Activated naive CD4-positive, alpha-beta T cell treated with anti-CD3 and anti-CD28 coated beads, Interleukin-2, amount 50 U/mL, for 72 hours (primary cell): ENCODE measurements around the gene CDH13. TPM values are rescaled to one million over a fixed set of nuclear protein-coding genes. Genes with fewer than 3 reads are reported as not detected.

ENCODE experiments used
- ATAC-seq, 2 donors: fragments of 150-1000 bp; cut with Tn5 transposase; 2 replicates each; pipeline ENCODE4 v1.10.0; 2021; ENCODE audit warnings: mild to moderate bottlenecking in 2 of 2, moderate library complexity in 2 of 2
- DNase-seq, 2 donors: peaks; one replicate each; pipeline ENCODE4 v3.0.0; 2021 to 2022; ENCODE audit warnings: low spot score in 2 of 2
- H3K27ac Mint-ChIP-seq, 2 donors: one replicate each; pipeline ENCODE4 v1.8.0; 2022; ENCODE audit warnings: mild to moderate bottlenecking in 2 of 2, mixed read lengths in 2 of 2
- H3K36me3 Mint-ChIP-seq, 2 donors: one replicate each; pipeline ENCODE4 v1.8.0; 2022; ENCODE audit warnings: mixed read lengths in 2 of 2
- H3K9me3 Mint-ChIP-seq, 2 donors: one replicate each; pipeline ENCODE4 v1.8.0; 2022; ENCODE audit warnings: mixed read lengths in 2 of 2
- total RNA-seq, 2 donors: library from RNA; stranded (reverse); gene quantifications; one replicate each; pipeline ENCODE4 v1.2.3, GENCODE V29; 2022

CDH13 gene
- total RNA-seq, 2 donors from 2014 or later = not detected

DNA sequence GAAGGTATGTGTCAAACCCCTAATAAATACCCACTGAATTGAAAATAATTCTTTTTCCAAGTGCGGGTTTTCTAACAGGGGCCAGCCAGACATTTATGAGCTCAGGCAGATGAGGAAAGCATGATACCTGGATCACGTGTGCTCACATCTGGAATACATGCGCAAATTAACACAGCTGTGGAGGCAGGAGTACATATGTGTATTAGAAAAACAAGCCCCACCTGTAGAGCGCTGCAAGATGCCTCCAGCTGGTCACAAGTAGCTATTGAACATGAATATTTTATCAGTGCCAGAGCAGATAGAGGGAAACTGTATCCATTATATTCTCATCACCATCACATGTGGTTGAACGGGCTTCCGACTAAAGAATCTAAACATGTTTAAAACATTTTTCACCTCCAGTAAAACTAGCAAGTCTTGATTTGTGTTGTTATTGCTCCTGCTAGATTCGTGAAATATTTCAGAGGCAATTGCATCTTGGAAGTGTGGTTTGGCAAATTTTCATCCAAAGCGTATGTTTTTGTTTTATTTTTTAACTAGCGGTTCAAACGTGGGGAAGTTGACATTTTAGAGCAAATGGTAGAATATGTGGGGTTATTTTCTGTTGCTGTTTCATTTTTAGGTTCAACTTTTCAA lies 482.8 kb downstream of the CDH13 start:
- Mint-ChIP-seq H3K27ac (no peak overlapping the region), H3K9me3 (peaks cover 4 to 6% of the 10 kb centered on the region in 2 donors), H3K36me3 (peaks cover 0 to 4% of the 10 kb centered on the region in 2 donors)
- no peak for DNase-seq
- ATAC-seq = no peak

DNA sequence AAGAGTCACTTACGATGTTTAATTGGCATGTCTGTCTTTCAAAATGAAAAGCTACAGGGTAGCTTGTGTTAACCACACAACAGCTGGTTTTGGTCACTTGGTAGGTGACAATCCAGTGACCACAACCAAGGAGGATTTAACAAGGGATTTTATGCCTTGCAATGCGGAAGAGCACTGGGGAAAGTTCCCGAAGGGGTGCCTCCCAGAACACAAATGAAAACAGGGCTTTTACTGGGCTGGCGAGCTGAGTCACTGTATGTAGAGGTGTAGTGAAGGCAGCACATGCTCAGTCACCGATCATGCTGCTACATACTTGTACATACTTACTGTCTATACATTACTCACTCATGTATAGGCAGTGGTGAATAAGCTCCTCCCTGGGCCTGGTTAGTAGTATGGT lies 483.5 kb downstream of the CDH13 start:
- ATAC-seq = no peak
- Mint-ChIP-seq H3K36me3 (peaks cover 0 to 4% of the 10 kb centered on the region in 2 donors), H3K27ac (no peak overlapping the region), H3K9me3 (peaks cover 4 to 6% of the 10 kb centered on the region in 2 donors)
- DNase-seq = no peak

DNA sequence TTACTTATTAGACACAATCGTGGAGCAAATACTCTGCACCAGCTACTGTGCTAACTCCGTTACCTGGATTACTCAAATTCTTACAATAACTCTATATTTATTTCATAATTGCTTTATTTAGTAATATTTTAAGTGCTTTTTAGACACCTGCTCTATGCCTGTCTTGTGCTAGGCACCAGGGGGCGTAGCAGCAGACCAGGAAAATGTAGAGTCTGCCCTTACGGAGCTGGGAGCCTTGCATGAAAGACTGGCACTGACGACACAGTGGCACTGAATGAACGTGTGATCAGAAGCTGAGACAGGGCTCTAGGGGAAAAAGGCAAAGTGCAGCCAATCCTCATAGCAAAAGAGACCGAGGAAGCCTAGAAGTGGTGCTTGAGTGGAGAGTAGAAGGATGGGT lies 486.5 kb downstream of the CDH13 start:
- no peak for DNase-seq

DNA sequence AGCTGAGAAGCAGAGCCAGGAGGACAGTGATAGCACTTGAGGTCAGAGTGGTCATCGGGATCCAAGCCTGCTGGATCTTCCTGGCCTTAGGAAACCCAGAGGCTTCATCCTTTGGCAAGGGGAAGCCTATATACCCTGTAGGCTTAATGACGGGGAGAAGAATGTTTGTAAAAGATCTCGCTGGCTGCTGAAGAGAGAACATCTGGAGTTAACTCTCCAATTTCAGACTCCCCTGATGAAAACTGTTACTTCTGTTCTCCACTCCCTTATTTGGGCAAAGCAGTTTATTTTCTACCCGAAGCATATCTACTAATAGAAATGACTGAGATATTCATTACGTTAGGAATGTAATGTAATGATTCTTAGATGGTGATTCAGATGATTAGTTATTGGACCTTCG lies 487.0 kb downstream of the CDH13 start:
- H3K27ac Mint-ChIP-seq = no peak overlapping the region
- peaks cover 0 to 8% of the 10 kb centered on the region in 2 donors for H3K9me3 Mint-ChIP-seq
- no peaks in the 10 kb centered on the region for H3K36me3 Mint-ChIP-seq
- DNase-seq (no peak), ATAC-seq (no peak)

More for the DNA sequence above, 486.5 kb downstream of the CDH13 start:
- Mint-ChIP-seq H3K27ac (no peak overlapping the region), H3K36me3 (no peaks in the 10 kb centered on the region), H3K9me3 (peaks cover 0 to 9% of the 10 kb centered on the region in 2 donors)
- no peak for ATAC-seq

DNA sequence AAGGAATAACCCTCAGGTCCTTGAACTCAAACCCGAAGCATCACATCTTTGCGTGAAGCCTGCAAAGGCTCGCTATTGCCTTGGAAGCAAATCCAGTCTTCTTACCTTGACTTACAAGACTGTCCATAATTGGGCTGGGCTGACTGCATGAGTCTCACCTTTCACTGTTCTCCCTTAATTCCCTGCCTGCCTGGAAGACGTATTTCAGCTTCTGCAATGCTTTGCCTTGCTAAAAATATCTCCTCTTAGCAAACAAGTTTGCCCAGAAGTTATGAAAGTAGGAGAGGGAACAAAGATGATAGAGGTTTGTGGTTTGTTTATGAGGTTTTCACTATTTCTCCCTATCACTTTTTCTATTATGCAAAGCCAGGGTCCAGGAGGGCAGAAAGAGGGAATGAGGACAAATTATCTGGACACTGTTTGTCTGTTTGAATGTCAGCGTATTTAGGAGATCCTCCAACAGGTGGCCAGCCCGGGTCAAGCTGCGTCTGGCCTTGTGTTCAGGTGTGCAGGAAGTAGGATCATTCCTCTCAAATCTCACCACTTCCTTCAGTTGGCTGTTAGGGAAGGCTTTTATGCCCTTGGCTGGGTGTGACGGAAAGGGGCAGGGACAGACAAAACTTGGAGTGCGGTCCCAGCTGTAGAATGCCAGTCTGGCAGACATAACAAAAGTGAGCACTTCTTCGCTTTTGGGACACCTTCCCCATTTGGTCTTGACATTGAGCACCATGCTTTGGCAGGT lies 488.9 kb downstream of the CDH13 start:
- Mint-ChIP-seq H3K36me3 (no peaks in the 10 kb centered on the region), H3K27ac (peak overlapping the region in 1 of 2 donors; percentile 7), H3K9me3 (peaks cover 0 to 4% of the 10 kb centered on the region in 2 donors)
- DNase-seq = no peak
- no peak for ATAC-seq

DNA sequence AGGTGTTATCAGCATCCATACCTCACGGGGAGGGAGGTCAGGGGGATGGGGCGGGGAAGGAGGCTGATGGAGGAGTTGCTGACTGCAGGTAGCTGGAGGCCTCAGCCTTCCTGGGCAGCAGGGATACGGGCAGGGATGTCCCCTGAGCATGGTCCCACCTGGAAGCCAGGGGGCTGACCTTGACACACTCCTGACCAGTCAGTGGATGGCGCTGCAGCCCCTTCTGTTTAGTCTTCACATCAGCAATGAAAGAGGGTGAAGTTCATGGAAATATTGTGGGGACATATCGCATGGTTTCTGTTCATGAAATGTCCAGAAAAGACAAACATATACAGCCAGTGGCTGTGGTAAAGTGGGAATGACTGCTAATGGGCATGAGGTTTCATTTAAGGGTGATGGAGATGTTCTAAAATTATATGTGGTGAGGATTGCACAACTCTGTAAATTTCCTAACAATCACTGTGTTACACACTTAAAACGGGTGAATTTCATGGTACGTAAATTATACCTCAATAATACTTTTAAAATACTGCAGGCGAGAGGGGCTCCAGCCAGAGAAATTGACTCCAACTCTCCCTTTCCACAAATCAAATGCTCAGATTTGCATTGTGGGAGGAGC lies 489.6 kb downstream of the CDH13 start:
- DNase-seq = no peak
- Mint-ChIP-seq H3K36me3 (no peaks in the 10 kb centered on the region), H3K27ac (no peak overlapping the region), H3K9me3 (peaks cover 0 to 4% of the 10 kb centered on the region in 2 donors)
- ATAC-seq = no peak

DNA sequence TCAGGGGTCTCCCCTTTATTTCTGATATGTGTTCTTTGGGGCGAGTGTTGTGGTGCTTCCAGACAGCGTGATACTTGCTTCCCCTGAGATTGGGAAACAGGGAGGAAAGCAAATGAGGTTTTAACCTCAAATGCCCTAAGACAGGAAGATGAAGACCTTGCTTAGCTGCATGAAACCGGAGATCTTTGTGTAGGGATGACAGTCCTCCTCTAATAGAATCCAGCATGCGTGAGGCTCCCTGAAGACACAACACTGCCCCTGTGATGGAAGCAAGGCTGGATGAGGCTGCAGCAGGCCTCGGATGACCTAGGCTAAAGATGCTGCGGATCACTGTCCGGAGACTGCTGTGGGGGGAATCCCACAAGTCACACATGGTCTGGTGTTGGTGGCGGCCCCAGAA lies 491.0 kb downstream of the CDH13 start:
- Mint-ChIP-seq H3K27ac (no peak overlapping the region), H3K9me3 (peaks cover 0 to 4% of the 10 kb centered on the region in 2 donors), H3K36me3 (no peaks in the 10 kb centered on the region)
- no peak for ATAC-seq
- DNase-seq = no peak

DNA sequence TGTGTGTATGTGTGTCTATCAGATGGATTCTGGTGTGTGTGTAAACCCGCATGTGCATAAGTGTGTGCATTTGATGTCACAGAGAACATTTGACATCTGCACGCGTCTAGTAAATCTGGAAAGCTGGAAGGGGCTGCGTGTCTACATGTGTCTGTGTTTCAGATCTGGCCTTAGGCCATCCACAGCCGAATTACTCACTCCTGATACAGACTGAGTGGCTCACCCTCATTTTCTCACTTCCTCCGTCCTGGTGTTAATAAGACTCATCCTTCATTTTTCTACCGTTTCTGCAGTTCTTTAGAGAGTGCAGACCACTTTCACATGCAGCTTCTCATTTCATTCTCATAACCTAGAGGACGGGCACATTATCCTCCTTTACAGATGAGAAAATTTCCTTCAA lies 491.6 kb downstream of the CDH13 start:
- ATAC-seq = no peak
- Mint-ChIP-seq H3K36me3 (no peaks in the 10 kb centered on the region), H3K9me3 (peaks cover 0 to 4% of the 10 kb centered on the region in 2 donors), H3K27ac (no peak overlapping the region)
- DNase-seq = no peak

DNA sequence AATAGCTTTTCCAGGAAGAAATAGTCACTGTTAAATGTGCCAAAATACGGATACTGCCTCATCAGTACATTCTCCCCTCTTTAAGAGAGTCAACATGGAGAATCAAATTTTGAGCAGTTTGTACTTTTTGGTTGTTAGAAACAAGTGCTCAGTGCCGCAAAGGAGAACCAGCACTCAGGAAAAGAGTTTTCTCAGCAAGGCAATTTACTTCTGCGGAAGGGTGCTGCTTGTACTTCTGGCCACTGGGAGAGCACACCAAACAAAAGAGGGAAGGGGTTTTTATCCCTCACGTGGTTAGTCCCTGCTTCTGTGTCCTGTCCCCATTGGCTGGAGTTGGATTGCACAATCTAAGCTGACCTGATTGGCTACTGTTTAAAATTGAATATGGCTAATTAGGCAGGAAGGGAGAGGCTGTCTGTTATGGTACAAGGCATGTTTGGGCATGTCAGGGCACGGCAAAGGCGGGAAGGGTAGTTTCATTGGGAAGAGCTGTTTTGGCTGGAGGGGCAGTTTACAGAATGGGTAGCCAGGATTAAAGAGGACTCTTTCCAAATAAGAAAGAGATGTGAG lies 499.3 kb downstream of the CDH13 start:
- Mint-ChIP-seq H3K36me3 (peaks cover 16 to 19% of the 10 kb centered on the region in 2 donors), H3K9me3 (peaks cover 12 to 21% of the 10 kb centered on the region in 2 donors), H3K27ac (no peak overlapping the region)
- DNase-seq (no peak), ATAC-seq (no peak)

DNA sequence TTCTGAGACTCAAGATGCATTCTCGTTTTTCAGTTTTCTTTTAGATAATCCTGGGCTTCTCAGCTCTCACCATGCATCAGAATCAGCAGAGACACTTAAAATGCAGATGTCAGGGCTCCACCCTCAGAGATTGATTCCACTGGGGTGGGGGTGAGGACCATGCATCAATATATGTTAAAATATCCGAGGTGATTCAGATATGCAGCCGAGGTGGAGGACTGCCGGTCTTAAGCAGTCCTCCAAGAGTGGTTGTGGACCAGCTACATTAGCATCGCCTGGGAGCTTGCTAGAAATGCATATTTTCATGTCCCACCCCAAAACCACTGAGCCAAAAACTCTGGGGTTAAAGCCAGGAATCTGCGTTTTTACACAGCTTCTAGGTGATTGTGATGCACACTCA lies 501.3 kb downstream of the CDH13 start:
- H3K9me3 Mint-ChIP-seq = peaks cover 12 to 21% of the 10 kb centered on the region in 2 donors
- H3K36me3 Mint-ChIP-seq = peaks cover 16 to 19% of the 10 kb centered on the region in 2 donors
- ATAC-seq (no peak), DNase-seq (no peak)
- no peak overlapping the region for H3K27ac Mint-ChIP-seq

DNA sequence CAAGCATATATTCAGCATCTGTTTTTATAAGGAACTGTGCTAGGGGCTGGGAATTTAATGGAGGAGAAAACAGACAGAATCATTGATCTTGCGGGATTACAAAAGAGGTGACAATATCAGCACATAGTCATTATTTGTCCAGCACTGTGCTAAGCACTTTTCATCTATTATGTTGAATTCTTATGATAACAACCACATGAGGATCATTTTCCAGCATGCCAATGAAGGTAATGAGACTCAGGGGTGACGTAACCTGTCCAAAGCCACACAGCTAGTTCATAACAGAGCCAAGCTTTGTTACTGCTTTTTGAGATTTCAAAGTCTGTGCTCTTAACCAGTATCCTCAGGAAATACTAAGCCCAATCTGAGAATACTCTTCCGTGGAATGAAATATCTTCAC lies 503.3 kb downstream of the CDH13 start:
- H3K9me3 Mint-ChIP-seq = peaks cover 12 to 20% of the 10 kb centered on the region in 2 donors
- H3K36me3 Mint-ChIP-seq = peaks cover 16 to 18% of the 10 kb centered on the region in 2 donors
- DNase-seq (no peak), ATAC-seq (no peak)
- no peak overlapping the region for H3K27ac Mint-ChIP-seq

DNA sequence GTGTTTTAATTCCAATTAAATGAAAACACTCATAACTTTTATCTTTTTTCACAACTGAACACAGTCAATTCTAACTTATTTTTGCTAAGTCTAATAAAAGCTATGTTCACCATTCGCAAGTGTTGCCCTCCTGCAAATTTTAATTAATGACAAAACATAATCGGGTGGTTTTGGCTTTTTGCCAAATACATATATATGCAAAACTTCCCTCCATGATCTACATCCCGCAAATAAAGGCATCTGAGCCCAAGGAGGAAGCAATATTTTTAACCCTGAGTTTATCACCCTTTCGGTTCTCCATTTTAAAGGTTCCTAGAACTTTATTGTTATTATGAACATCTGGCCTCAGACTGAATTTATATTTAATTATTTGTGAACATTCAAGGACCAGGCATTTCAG lies 507.9 kb downstream of the CDH13 start:
- Mint-ChIP-seq H3K36me3 (no peaks in the 10 kb centered on the region), H3K27ac (no peak overlapping the region), H3K9me3 (no peaks in the 10 kb centered on the region)
- DNase-seq = no peak
- no peak for ATAC-seq

DNA sequence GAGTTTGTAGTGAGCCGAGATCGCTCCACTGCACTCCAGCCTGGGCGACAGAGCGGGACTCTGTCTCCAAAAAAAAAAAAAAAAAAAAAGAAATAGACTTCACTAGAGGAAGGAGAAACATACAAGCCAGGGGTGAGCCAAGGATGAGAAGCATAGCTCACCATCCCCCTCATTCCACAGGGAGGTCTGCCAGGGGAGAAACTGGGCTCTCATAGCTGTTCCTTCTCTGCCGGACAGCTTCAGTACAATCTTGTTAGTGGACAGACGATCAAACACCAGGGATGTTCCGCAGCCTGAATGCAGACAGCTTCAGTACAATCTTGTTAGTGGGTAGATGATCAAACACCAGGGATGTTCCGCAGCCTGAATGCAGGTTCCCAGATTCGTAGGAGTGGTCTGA lies 509.6 kb downstream of the CDH13 start:
- ATAC-seq = no peak
- DNase-seq = no peak
- Mint-ChIP-seq H3K27ac (no peak overlapping the region), H3K9me3 (no peaks in the 10 kb centered on the region), H3K36me3 (no peaks in the 10 kb centered on the region)

DNA sequence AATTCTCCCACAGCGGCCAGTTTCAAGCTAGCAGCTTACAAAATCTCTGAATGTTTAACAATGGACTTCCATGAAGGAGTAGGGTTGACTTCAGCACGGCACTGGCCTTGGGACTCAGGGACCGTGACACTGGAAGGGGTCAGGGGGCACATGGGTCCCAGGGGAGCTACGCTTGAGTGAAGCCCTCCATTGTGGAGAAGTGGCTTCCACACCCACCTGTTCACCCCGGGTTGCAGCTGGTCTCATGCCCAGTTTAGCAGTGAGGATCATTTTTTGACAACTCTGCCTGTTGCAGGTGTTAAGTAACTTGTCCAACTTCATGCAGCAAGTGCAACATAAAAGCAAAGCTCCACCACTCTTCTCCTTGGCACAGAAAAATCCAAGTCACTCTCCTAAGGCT lies 510.2 kb downstream of the CDH13 start:
- Mint-ChIP-seq H3K27ac (no peak overlapping the region), H3K36me3 (no peaks in the 10 kb centered on the region), H3K9me3 (no peaks in the 10 kb centered on the region)
- DNase-seq (no peak), ATAC-seq (no peak)

DNA sequence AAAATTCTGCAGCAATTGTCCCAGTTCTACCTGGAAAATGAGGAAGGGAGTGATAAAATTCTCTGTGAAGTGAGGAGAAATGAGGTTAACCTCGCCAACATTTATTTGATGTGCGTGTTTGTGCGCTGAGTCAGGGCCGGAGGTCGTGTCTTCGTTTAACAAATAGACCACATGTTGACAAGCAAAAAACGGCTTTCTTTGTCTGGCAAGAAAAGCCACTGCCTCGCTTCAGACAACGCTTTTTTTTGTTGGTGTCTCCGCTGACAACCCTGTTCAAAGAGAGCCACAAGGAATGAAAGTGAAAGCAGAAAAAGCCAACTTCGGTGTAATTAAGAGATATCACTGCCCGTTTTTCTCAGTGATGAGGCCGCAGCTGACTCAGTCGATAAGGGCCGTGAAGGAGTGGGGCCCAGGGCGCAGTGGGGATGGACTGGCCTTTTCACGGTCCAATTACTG lies 510.6 kb downstream of the CDH13 start:
- Mint-ChIP-seq H3K9me3 (no peaks in the 10 kb centered on the region), H3K27ac (no peak overlapping the region), H3K36me3 (no peaks in the 10 kb centered on the region)
- peak in 1 of 2 donors; percentile 7 for DNase-seq
- ATAC-seq = peak; percentile 58 to 84

DNA sequence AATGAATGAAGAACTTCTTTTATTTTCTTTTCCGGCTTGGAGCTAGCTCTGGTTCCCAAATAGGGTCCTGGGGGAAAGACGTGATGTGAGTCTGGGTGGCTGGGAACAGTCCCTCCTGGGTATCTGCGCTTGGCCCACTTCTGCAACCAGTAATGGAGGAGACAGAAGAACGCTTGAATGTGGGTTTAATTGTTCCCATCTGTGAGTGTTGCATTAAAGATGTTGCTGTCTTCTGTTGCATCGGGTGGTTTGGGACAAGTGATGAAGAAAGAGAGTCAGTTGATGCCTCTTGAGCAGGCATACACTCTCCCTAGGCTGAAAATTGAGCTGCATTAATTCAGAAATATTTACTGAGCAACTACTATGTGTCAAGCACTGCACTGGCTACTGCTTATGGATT lies 511.1 kb downstream of the CDH13 start:
- H3K9me3 Mint-ChIP-seq = no peaks in the 10 kb centered on the region
- ATAC-seq (no peak), DNase-seq (no peak)
- no peaks in the 10 kb centered on the region for H3K36me3 Mint-ChIP-seq
- no peak overlapping the region for H3K27ac Mint-ChIP-seq

DNA sequence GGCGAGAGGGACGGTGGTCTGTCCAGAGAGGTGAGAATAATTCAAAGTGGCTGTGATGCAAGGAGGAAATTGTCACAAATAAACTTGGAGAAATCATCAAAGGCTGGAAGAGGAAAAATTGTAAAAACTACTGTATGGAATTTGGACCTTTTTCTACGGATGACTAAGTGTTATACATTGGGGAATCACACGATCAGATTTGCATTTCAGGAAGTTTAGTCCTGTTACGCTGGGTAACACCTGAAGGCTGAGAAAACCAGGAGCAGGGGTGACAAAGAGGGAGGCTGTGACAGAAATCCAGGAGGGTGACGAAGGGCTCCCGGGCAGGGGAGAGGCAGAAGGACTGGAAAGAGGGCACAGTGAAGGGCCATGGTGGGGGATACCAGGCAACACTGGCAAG lies 511.7 kb downstream of the CDH13 start:
- ATAC-seq (no peak), DNase-seq (no peak)
- Mint-ChIP-seq H3K36me3 (no peaks in the 10 kb centered on the region), H3K27ac (no peak overlapping the region), H3K9me3 (no peaks in the 10 kb centered on the region)
